ENCODE results near the gene FURIN.
A peak's percentile ranks its signal among the peaks of the same experiment; 100 is the strongest.

GRCh38 chr15:90885432-90886290 is 17.3 kb downstream of the FURIN start:
- TF ChIP-seq CTCF (conservative IDR thresholded peaks at IDR 0.05 in 1 of 2, IDR thresholded peaks at IDR 0.05 in 1 of 2; ENCODE audit: extremely low read depth in 1 of 2, insufficient read depth in 1 of 2, low read depth in 1 of 2, low read length in 2 of 2) (peak; percentile 93 to 99), EZH2 (IDR thresholded peaks at IDR 0.05; ENCODE audit: borderline replicate concordance, low read length) (no peak)
